Gastroesophageal sphincter (tissue), 4 donors: Measurements from ENCODE around the gene NT5C3A. TPM values are rescaled to one million over a fixed set of nuclear protein-coding genes. Genes with fewer than 3 reads are reported as not detected.
"Not testable (repeated sequence)": the region's sequence is repeated elsewhere in the genome, so short reads cannot be mapped to it uniquely, and the experiment has no call there.

Experiments used
- ATAC-seq: fragments of 150-250 bp; one replicate; pipeline ENCODE4 v1.9.1; 2016; ENCODE audit warnings: mild to moderate bottlenecking, moderate library complexity
- H3K27ac ChIP-seq, 4 donors: fragments of 200-600 bp; sonication (generic) in 3 of 4; 1 replicate in 3 of 4; 2 replicates in 1 of 4; pipeline ENCODE4 v1.5.1; 2016 to 2019
- H3K27me3 ChIP-seq: fragments of 200-600 bp; sonication (generic); one replicate; pipeline ENCODE4 v1.5.1; 2019
- H3K36me3 ChIP-seq, 2 donors: fragments of 200-600 bp; sonication (generic); one replicate each; pipeline ENCODE4 v1.5.1; 2019; ENCODE audit warnings: control low read depth in 1 of 2
- H3K4me1 ChIP-seq, 3 donors: fragments of 200-600 bp; sonication (generic); 1 replicate in 2 of 3; 2 replicates in 1 of 3; pipeline ENCODE4 v1.5.1; 2016 to 2019; ENCODE audit warnings: control low read depth in 2 of 3
- H3K4me3 ChIP-seq, 2 donors: fragments of 200-600 bp; sonication (generic); one replicate each; pipeline ENCODE4 v1.5.1; 2019; ENCODE audit warnings: mild to moderate bottlenecking in 1 of 2, moderate library complexity in 1 of 2
- H3K9me3 ChIP-seq, 3 donors: fragments of 200-600 bp; sonication (generic); one replicate each; pipeline ENCODE4 v1.5.1; 2017 to 2019; ENCODE audit warnings: control low read depth in 2 of 3
- WGBS, 2 donors: methylation state at CpG; one replicate each; pipeline ENCODE4 v1.1.5; 2018; ENCODE audit warnings: low coverage in 1 of 2; 5-methylcytosine and 5-hydroxymethylcytosine counted together
- total RNA-seq, 4 donors: library from RNA; depleted of rRNA; stranded (reverse); fragments of >200 nt; gene quantifications; one replicate each; pipeline ENCODE4 v1.1.0, GENCODE V29; 2016

Gene NT5C3A
- total RNA-seq, 4 donors from 2014 or later: 13.1 to 32.5 (median 20.2) TPM

GRCh38 chr7:32991975-32992700 lies 70.4 kb downstream of the NT5C3A start:
- 70% methylated on average over 2 of the region's 9 CpGs; no CpG with 5 or more reads in 1 of the 2 donors for whole genome bisulfite sequencing, 2 donors
- not testable (repeated sequence) for ATAC-seq, H3K27ac ChIP-seq, H3K4me1 ChIP-seq, H3K4me3 ChIP-seq, H3K9me3 ChIP-seq, H3K27me3 ChIP-seq
- peaks cover 0 to 27% of the 10 kb centered on the region in 2 donors for H3K36me3 ChIP-seq

- Histone ChIP-seq H3K27ac (peak overlapping the region in 3 of 4 donors; percentile 19 to 57 (median 38)), H3K36me3 (peaks cover 0 to 31% of the 10 kb centered on the region in 2 donors)
- not testable (repeated sequence) for H3K4me1 ChIP-seq, H3K4me3 ChIP-seq, H3K9me3 ChIP-seq, H3K27me3 ChIP-seq
- 0% methylated on average over 2 of the region's 5 CpGs; no CpG with 5 or more reads in 1 of the 2 donors for WGBS, 2 donors
- ATAC-seq: peak; percentile 29
Measured at GRCh38 chr7:32991068-32991585, 71.4 kb downstream of the NT5C3A start.

GRCh38 chr7:32988148-32988547 lies 74.4 kb downstream of the NT5C3A start:
- ATAC-seq, H3K9me3 ChIP-seq, H3K4me3 ChIP-seq, H3K27ac ChIP-seq, H3K27me3 ChIP-seq: not testable (repeated sequence)
- Histone ChIP-seq H3K36me3 (peaks cover 0 to 40% of the 10 kb centered on the region in 2 donors), H3K4me1 (peaks cover 0 to 16% (median 0%) of the 10 kb centered on the region in 3 donors)
- no CpG with 5 or more reads among the region's 8 CpGs for WGBS, 2 donors

- H3K4me1 ChIP-seq, H3K9me3 ChIP-seq, H3K27ac ChIP-seq, H3K27me3 ChIP-seq, ATAC-seq, H3K4me3 ChIP-seq: not testable (repeated sequence)
- H3K36me3 ChIP-seq: peaks cover 0 to 51% of the 10 kb centered on the region in 2 donors
- WGBS, 2 donors: no CpG with 5 or more reads among the region's 2 CpGs
Measured at GRCh38 chr7:32979902-32980301, 82.7 kb downstream of the NT5C3A start.

- not testable (repeated sequence) for H3K9me3 ChIP-seq, H3K27ac ChIP-seq, H3K4me1 ChIP-seq, H3K4me3 ChIP-seq, H3K27me3 ChIP-seq
- WGBS, 2 donors: 60 to 68% methylated on average over 4 to 5 of the region's 6 CpGs
- ATAC-seq: peak; percentile 88
- H3K36me3 ChIP-seq: peaks cover 0 to 53% of the 10 kb centered on the region in 2 donors
Measured at GRCh38 chr7:32979246-32979645, 83.3 kb downstream of the NT5C3A start.

- ATAC-seq: peak; percentile 19
- H3K36me3 ChIP-seq: peaks cover 0 to 52% of the 10 kb centered on the region in 2 donors
- H3K4me1 ChIP-seq, H3K4me3 ChIP-seq, H3K27ac ChIP-seq, H3K27me3 ChIP-seq, H3K9me3 ChIP-seq: not testable (repeated sequence)
- WGBS, 2 donors: 95 to 100% methylated on average over 2 of the region's 2 CpGs
Measured at GRCh38 chr7:32977159-32977558, 85.4 kb downstream of the NT5C3A start.

GRCh38 chr7:32971967-32972366 lies 90.6 kb downstream of the NT5C3A start:
- not testable (repeated sequence) for ATAC-seq, H3K4me3 ChIP-seq, H3K27ac ChIP-seq, H3K27me3 ChIP-seq, H3K9me3 ChIP-seq
- 38 to 69% methylated on average over 1 of the region's 3 CpGs for WGBS, 2 donors
- peaks cover 0 to 20% of the 10 kb centered on the region in 2 donors for H3K36me3 ChIP-seq
- peaks cover 0 to 12% (median 0%) of the 10 kb centered on the region in 3 donors for H3K4me1 ChIP-seq

- 78 to 80% methylated on average over 3 to 4 of the region's 4 CpGs for WGBS, 2 donors
- H3K27ac ChIP-seq: not testable (repeated sequence)
Measured at GRCh38 chr7:32967268-32967582, 95.4 kb downstream of the NT5C3A start.

GRCh38 chr7:32966489-32967267 lies 95.9 kb downstream of the NT5C3A start:
- H3K36me3 ChIP-seq, H3K9me3 ChIP-seq, H3K27ac ChIP-seq, H3K27me3 ChIP-seq, ATAC-seq, H3K4me3 ChIP-seq: not testable (repeated sequence)
- peaks cover 0 to 26% (median 8%) of the 10 kb centered on the region in 3 donors for H3K4me1 ChIP-seq
- 71 to 100% methylated on average over 1 to 2 of the region's 5 CpGs for WGBS, 2 donors

More at GRCh38 chr7:32967268-32967582, 95.4 kb downstream of the NT5C3A start:
- not testable (repeated sequence) for ATAC-seq, H3K4me3 ChIP-seq, H3K9me3 ChIP-seq, H3K36me3 ChIP-seq, H3K27me3 ChIP-seq
- peaks cover 0 to 32% (median 8%) of the 10 kb centered on the region in 3 donors for H3K4me1 ChIP-seq
